OCI-M2 (cell line): ENCODE data around the gene TMEM134.
"Not testable (repeated sequence)": the region's sequence is repeated elsewhere in the genome, so short reads cannot be mapped to it uniquely, and the experiment has no call there.

Experiments used
- DNase-seq: peaks from one replicate; lab custom pipeline; 2025; ENCODE audit not compliant: unreplicated experiment; lab: John Stamatoyannopoulos, UW

TMEM134 gene

DNA sequence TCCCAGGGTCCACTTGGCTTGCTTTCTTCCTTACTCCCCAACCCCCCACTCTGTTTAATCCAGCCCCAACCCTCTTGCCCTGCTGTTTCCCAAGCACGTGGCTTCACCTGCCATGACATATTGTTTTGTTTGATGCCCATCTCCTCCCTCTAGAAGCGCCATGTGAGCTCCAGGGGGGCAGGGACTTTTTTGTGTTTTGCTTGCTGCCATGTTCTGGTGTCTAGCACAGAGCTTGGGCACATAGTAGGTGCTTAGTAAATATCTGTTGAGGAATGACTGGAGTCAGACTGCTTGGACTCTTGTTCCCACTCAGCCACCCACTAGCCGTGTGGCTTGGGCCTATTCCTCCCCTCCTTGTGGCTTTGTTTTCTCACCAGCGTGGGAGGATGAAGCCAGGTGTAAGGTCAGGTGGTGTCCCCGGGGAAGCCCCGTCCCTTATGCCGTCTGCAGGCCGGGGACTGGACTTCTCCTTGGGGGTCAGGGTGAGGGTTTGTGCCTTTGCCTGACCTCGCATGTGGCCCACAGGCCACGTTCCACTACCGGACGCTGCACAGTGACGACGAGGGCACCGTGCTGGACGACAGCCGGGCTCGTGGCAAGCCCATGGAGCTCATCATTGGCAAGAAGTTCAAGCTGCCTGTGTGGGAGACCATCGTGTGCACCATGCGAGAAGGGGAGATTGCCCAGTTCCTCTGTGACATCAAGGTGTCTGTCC is 17.6 kb upstream of the TMEM134 start:
- DNase-seq, result no peak

GRCh38 chr11:67485873-67486361 is 16.9 kb upstream of the TMEM134 start:
- DNase-seq, result not testable (repeated sequence)

DNA sequence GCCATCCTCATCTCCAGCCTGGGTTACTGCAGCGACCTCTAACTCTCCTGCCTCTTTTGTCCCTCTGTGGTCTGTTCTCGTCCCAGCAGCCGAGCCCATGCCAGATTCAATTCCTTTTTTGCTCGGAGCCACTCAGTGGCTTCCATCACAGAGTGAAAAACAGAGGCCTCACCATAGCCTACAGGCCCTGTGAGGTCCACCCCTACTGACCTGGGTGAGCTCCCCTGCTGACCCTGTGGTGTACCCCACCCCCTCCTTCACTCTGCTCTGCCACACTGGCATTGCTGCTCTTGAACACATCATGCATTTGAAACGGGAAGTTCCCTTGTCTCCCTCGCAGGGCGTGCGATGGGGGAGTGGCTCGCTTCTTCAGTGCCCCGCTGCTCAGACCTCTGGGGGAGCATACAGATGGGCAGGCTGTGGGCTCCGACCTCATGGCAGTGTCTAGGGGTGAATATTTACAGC is 15.8 kb upstream of the TMEM134 start:
- DNase-seq, result no peak

GRCh38 chr11:67483831-67484665 is 15.0 kb upstream of the TMEM134 start:
- DNase-seq, result no peak

- DNase-seq, result peak; percentile 93
Measured at GRCh38 chr11:67482827-67483798, 14.1 kb upstream of the TMEM134 start, which contains the start of gene AIP. Gene AIP (plus strand): TSS chr11:67483026. CDS start chr11:67483159, 133 bp downstream.

- DNase-seq, result no peak
Measured at GRCh38 chr11:67482275-67482826, 13.3 kb upstream of the TMEM134 start.

DNA sequence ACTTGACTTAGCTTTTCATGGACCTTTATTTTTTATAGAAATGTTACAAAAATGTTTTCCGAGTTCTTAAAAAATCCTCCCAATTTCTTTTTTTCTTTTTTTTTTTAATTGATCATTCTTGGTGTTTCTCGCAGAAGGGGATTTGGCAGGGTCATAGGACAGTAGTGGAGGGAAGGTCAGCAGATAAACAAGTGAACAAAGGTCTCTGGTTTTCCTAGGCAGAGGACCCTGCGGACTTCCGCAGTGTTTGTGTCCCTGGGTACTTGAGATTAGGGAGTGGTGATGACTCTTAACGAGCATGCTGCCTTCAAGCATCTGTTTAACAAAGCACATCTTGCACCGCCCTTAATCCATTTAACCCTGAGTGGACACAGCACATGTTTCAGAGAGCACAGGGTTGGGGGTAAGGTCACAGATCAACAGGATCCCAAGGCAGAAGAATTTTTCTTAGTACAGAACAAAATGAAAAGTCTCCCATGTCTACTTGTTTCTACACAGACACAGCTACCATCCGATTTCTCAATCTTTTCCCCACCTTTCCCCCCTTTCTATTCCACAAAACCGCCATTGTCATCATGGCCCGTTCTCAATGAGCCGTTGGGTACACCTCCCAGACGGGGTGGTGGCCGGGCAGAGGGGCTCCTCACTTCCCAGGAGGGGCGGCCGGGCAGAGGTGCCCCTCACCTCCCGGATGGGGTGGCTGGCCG is 8.4 kb upstream of the TMEM134 start:
- DNase-seq, result not testable (repeated sequence)

- DNase-seq, result peak; percentile 9
Measured at GRCh38 chr11:67476692-67477091, 7.6 kb upstream of the TMEM134 start.

DNA sequence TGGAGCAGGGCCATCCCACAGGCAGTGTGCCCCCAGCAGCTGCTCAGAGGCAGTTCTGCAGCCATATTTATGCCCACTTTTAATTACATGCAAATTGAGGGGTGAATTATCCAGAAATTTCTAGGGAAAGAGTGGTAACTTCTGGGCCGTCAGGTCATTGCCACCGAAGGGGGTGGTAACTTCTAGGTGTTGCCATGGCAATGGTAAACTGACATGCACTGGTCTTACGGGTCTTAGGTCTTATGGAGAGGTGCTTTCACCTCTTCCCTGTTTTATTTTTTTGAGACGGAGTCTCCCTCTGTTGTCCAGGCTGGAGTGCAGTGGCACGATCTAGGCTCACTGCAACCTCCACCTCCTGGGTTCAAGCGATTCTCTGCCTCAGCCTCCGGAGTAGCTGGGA is 3.8 kb upstream of the TMEM134 start:
- DNase-seq, result no peak

- no peak for DNase-seq
Measured at GRCh38 chr11:67470337-67471002, 1.4 kb upstream of the TMEM134 start.

DNA sequence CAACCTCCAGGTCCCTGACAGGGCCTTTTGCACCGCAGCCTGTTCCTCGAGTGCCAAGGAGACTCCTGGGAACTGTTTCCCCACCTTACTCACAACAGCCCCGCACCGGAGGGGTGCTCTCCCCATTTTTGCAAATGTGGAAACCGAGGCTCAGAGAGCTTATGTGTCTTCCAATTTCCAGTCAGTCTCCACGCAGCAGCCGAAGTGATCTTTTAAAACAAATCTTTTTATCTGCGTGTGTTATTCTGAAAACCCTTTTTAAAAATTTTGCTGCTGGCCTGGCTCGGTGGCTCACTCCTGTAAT is 409 bp upstream of the TMEM134 start:
- DNase-seq, result no peak

DNA sequence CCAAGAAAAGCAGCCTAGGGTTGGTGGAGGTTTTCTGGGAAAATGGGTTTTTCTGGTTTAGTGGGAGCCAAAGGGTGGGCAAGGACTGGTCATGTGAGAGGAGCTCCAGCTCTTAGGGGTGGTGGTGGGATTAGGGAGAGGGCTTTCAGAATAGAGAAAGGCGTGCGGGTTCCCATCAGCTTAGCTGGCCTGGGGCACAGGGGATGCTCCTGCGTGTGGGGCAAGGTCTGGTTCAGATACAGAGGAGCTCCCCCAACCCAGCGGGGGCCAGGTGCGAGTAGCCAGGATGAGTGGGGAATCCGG is 644 bp downstream of the TMEM134 start:
- no peak for DNase-seq

- no peak for DNase-seq
Measured at GRCh38 chr11:67468056-67468455, 995 bp downstream of the TMEM134 start.

GRCh38 chr11:67466962-67467771 is 1.9 kb downstream of the TMEM134 start:
- no peak for DNase-seq

GRCh38 chr11:67466367-67466766 is 2.7 kb downstream of the TMEM134 start:
- no peak for DNase-seq

- not testable (repeated sequence) for DNase-seq
Measured at GRCh38 chr11:67465530-67465929, 3.5 kb downstream of the TMEM134 start.

- DNase-seq, result no peak
Measured at GRCh38 chr11:67465189-67465510, 3.9 kb downstream of the TMEM134 start.

DNA sequence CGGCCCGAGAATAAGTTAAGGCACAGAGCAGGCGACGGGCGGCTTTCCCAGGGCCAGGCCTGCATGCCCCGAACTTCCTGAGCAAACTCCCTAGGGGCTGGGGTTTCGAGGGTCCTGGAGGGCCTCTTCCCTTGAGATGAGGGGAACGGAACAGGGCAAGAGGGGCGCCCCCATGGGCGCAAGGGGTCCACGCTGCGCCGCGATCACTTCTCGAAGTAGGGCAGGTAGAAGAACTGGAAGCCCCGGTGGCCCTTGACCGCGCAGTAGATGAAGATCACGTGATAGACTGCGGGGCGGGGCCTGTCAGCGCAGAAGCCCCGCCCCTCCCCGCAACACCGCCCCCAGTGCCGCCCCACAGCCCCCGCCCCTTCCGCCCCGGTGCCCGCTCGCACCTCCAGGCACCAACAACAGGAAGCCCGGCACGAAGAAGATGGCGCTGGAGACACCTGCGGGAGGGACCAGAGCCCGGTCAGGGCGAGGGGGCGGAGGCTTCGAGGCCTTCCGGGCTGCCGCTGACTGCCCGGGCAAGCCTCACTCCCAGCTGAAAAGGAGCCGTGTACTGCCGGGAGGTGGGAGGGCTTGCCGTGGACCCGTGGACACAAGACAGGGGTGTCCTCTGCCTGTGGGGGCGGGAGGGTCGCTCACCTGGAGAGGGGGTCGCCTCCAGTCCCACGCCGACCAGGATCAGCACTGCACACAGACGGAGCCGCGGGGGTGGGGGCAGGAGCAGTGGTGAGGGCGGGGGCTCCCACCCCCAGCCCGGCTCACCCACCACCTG is 4.5 kb downstream of the TMEM134 start:
- DNase-seq, result peak; percentile 32
